ENCODE results near the gene DNAL1.

DNA sequence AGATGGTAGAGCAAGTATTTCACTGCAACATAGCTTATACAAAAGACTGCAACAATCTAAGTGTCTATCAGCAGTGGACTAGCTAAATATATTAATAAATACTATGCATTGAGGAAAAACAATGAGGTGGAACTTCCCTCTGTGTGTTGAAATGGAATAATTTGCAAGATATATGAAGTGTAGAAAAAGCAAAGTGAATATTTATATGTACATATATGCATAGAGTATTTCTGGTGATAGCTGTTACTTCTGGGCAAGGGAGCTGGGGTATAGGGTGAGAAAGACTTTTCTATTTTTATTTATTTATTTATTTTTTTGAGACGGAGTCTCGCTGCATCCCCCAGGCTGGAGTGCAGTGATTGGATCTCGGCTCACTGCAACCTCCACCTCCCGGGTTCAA, 33.9 kb downstream of the DNAL1 start:
- TF ChIP-seq, protein P1, sequence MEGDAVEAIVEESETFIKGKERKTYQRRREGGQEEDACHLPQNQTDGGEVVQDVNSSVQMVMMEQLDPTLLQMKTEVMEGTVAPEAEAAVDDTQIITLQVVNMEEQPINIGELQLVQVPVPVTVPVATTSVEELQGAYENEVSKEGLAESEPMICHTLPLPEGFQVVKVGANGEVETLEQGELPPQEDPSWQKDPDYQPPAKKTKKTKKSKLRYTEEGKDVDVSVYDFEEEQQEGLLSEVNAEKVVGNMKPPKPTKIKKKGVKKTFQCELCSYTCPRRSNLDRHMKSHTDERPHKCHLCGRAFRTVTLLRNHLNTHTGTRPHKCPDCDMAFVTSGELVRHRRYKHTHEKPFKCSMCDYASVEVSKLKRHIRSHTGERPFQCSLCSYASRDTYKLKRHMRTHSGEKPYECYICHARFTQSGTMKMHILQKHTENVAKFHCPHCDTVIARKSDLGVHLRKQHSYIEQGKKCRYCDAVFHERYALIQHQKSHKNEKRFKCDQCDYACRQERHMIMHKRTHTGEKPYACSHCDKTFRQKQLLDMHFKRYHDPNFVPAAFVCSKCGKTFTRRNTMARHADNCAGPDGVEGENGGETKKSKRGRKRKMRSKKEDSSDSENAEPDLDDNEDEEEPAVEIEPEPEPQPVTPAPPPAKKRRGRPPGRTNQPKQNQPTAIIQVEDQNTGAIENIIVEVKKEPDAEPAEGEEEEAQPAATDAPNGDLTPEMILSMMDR (IDR thresholded peaks at IDR 0.05), result no peak
- no peak for TF ChIP-seq POLR2A (IDR thresholded peaks at IDR 0.05)
